Suprapubic skin (tissue), 4 donors: ENCODE data around the gene SPATC1L. TPM values are rescaled to one million over a fixed set of nuclear protein-coding genes. Genes with fewer than 3 reads are reported as not detected.

Experiments
- DNase-seq, 2 donors: peaks; one replicate each; pipeline ENCODE4 v3.0.0-alpha.2; 2019; ENCODE audit warnings: low spot score in 2 of 2
- H3K27ac ChIP-seq: fragments of 200-600 bp; sonication (generic); one replicate; pipeline ENCODE4 v1.5.1; 2019
- H3K27me3 ChIP-seq: fragments of 200-600 bp; sonication (generic); one replicate; pipeline ENCODE4 v1.5.1; 2019
- H3K36me3 ChIP-seq: fragments of 200-600 bp; sonication (generic); one replicate; pipeline ENCODE4 v1.5.1; 2019
- H3K4me1 ChIP-seq: fragments of 200-600 bp; sonication (generic); one replicate; pipeline ENCODE4 v1.5.1; 2019
- H3K4me3 ChIP-seq: fragments of 200-600 bp; sonication (generic); one replicate; pipeline ENCODE4 v1.5.1; 2019; ENCODE audit warnings: mild to moderate bottlenecking
- H3K9me3 ChIP-seq: fragments of 200-600 bp; sonication (generic); one replicate; pipeline ENCODE4 v1.5.1; 2019
- CTCF ChIP-seq, 2 donors: fragments of 200-600 bp in 1 of 2; fragments of 450-650 bp in 1 of 2; sonication (generic) in 1 of 2; IDR thresholded peaks; one replicate each; pipeline ENCODE4 v1.5.1; 2016 to 2019; ENCODE audit warnings: antibody characterized with exemption in 2 of 2, mild to moderate bottlenecking in 1 of 2, moderate library complexity in 1 of 2
- EP300 ChIP-seq: sonication (generic); formaldehyde crosslinking; IDR thresholded peaks from one replicate; pipeline ENCODE4 v1.6.1; 2017; ENCODE audit warnings: antibody characterized with exemption
- POLR2A ChIP-seq, 2 donors: fragments of 450-650 bp; IDR thresholded peaks; one replicate each; pipeline ENCODE4 v1.6.1; 2017; ENCODE audit warnings: antibody characterized with exemption in 2 of 2, mild to moderate bottlenecking in 2 of 2, moderate library complexity in 2 of 2
- POLR2AphosphoS5 ChIP-seq, 3 donors: sonication (generic); formaldehyde crosslinking; IDR thresholded peaks; one replicate each; pipeline ENCODE4 v1.6.1; 2017; ENCODE audit warnings: antibody characterized with exemption in 3 of 3
- WGBS: methylation state at CpG from one replicate; pipeline ENCODE4 v1.1.5; 2018; 5-methylcytosine and 5-hydroxymethylcytosine counted together
- total RNA-seq, 4 donors: library from RNA; depleted of rRNA; stranded (reverse); fragments of >200 nt; gene quantifications; one replicate each; pipeline ENCODE4 v1.1.0, GENCODE V29; 2016

The SPATC1L gene
- total RNA-seq, 4 donors from 2014 or later, result 2.5 to 15.0 (median 6.9) TPM

- H3K4me3 ChIP-seq, result no peak overlapping the region
- H3K9me3 ChIP-seq, result no peaks in the 10 kb centered on the region
- H3K27ac ChIP-seq, result no peak overlapping the region
- no peaks in the 10 kb centered on the region for H3K4me1 ChIP-seq
- WGBS, result 89% methylated on average over 11 of the region's 16 CpGs
- peaks cover 62% of the 10 kb centered on the region for H3K36me3 ChIP-seq
- H3K27me3 ChIP-seq, result no peaks in the 10 kb centered on the region
- no peak for TF ChIP-seq CTCF (IDR thresholded peaks at IDR 0.05)
- TF ChIP-seq EP300, result no peak
- DNase-seq, result peak; percentile 50 to 66
These were observed 34.8 kb upstream of the SPATC1L start for GRCh38 chr21:46218906-46219590.

- no peak for TF ChIP-seq CTCF (IDR thresholded peaks at IDR 0.05)
- TF ChIP-seq EP300, result no peak
- TF ChIP-seq POLR2A (IDR thresholded peaks at IDR 0.05), result no peak
- no peak for TF ChIP-seq POLR2AphosphoS5 (IDR thresholded peaks at IDR 0.05)
- Histone ChIP-seq H3K9me3 (no peaks in the 10 kb centered on the region), H3K36me3 (peaks cover 73% of the 10 kb centered on the region), H3K4me1 (no peaks in the 10 kb centered on the region), H3K27ac (no peak overlapping the region), H3K4me3 (no peak overlapping the region), H3K27me3 (no peaks in the 10 kb centered on the region)
- 90% methylated on average over 16 of the region's 22 CpGs for WGBS
- peak; percentile 30 to 70 for DNase-seq
These were observed 33.4 kb upstream of the SPATC1L start for GRCh38 chr21:46217511-46218196.

- DNase-seq, result peak; percentile 50 to 61
- Histone ChIP-seq H3K4me3 (no peak overlapping the region), H3K4me1 (no peaks in the 10 kb centered on the region), H3K9me3 (no peaks in the 10 kb centered on the region), H3K27me3 (no peaks in the 10 kb centered on the region), H3K27ac (no peak overlapping the region), H3K36me3 (peaks cover 66% of the 10 kb centered on the region)
- WGBS, result 93% methylated on average over 5 of the region's 16 CpGs
- no peak for TF ChIP-seq POLR2AphosphoS5 (IDR thresholded peaks at IDR 0.05)
- no peak for TF ChIP-seq CTCF (IDR thresholded peaks at IDR 0.05)
- TF ChIP-seq POLR2A (IDR thresholded peaks at IDR 0.05), result no peak
- TF ChIP-seq EP300, result no peak
These were observed 32.0 kb upstream of the SPATC1L start for GRCh38 chr21:46216132-46216747.

- H3K9me3 ChIP-seq, result no peaks in the 10 kb centered on the region
- no peaks in the 10 kb centered on the region for H3K27me3 ChIP-seq
- no peaks in the 10 kb centered on the region for H3K4me1 ChIP-seq
- H3K36me3 ChIP-seq, result peaks cover 65% of the 10 kb centered on the region
- H3K27ac ChIP-seq, result no peak overlapping the region
- peak; percentile 60 to 74 for DNase-seq
- no peak for TF ChIP-seq POLR2AphosphoS5 (IDR thresholded peaks at IDR 0.05)
- TF ChIP-seq CTCF (IDR thresholded peaks at IDR 0.05), result no peak
- TF ChIP-seq POLR2A (IDR thresholded peaks at IDR 0.05), result no peak
- TF ChIP-seq EP300, result no peak
- no peak overlapping the region for H3K4me3 ChIP-seq
- 80% methylated on average over 3 of the region's 20 CpGs for WGBS
These were observed 31.3 kb upstream of the SPATC1L start for GRCh38 chr21:46215436-46216131.
